GM06990 (cell line): ENCODE results near the gene THEM4.
"Not testable (repeated sequence)": the region's sequence is repeated elsewhere in the genome, so short reads cannot be mapped to it uniquely, and the experiment has no call there.

Experiments used
- DNase-seq: peaks from one replicate; pipeline ENCODE4 v3.0.0-alpha.2; 2011; ENCODE audit not compliant: insufficient read length; ENCODE audit errors: extremely low read depth
- H3K27me3 ChIP-seq: replicated peaks from 2 replicates; pipeline ENCODE4 v1.6.0; 2011; ENCODE audit warnings: low read length; ENCODE audit not compliant: control insufficient read depth, insufficient read depth
- H3K36me3 ChIP-seq: 2 replicates; pipeline ENCODE4 v1.5.1; 2011; ENCODE audit warnings: low read length; ENCODE audit not compliant: control insufficient read depth, insufficient read depth
- H3K4me3 ChIP-seq: replicated peaks from 2 replicates; pipeline ENCODE4 v1.5.1; 2011; ENCODE audit warnings: low read depth, mild to moderate bottlenecking, control low read depth, low read length
- TF ChIP-seq, protein P1 (sequence below): IDR thresholded peaks from 2 replicates; pipeline ENCODE4 v1.5.1; 2011; ENCODE audit warnings: low read length, control low read depth, mild to moderate bottlenecking, inconsistent platforms; ENCODE audit not compliant: insufficient read depth, poor library complexity, severe bottlenecking

The THEM4 gene

DNA sequence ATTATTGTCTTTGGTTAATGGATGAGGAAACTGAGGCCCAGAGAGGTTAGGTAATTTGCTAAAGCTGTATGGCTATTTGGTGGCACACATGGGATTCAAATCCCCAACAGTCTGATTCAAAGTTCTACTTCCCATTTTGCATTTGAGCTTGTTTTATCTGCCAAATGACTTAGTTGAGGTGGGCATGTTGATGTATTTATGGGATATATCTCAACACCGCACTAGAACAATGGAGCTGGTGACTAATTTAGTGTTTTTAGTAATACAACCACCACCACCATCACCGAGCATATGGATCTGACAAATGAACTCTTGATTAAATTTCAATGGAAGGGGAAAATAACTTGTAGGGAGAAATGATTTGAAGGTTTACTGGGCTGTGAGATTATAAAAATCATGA, 26.8 kb downstream of the THEM4 start:
- TF ChIP-seq, protein P1, sequence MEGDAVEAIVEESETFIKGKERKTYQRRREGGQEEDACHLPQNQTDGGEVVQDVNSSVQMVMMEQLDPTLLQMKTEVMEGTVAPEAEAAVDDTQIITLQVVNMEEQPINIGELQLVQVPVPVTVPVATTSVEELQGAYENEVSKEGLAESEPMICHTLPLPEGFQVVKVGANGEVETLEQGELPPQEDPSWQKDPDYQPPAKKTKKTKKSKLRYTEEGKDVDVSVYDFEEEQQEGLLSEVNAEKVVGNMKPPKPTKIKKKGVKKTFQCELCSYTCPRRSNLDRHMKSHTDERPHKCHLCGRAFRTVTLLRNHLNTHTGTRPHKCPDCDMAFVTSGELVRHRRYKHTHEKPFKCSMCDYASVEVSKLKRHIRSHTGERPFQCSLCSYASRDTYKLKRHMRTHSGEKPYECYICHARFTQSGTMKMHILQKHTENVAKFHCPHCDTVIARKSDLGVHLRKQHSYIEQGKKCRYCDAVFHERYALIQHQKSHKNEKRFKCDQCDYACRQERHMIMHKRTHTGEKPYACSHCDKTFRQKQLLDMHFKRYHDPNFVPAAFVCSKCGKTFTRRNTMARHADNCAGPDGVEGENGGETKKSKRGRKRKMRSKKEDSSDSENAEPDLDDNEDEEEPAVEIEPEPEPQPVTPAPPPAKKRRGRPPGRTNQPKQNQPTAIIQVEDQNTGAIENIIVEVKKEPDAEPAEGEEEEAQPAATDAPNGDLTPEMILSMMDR: no peak
- Histone ChIP-seq H3K27me3 (no peaks in the 10 kb centered on the region), H3K36me3 (no peaks in the 10 kb centered on the region; the same call in 1 of the 2 replicates), H3K4me3 (no peak overlapping the region)
- DNase-seq: no peak

DNA sequence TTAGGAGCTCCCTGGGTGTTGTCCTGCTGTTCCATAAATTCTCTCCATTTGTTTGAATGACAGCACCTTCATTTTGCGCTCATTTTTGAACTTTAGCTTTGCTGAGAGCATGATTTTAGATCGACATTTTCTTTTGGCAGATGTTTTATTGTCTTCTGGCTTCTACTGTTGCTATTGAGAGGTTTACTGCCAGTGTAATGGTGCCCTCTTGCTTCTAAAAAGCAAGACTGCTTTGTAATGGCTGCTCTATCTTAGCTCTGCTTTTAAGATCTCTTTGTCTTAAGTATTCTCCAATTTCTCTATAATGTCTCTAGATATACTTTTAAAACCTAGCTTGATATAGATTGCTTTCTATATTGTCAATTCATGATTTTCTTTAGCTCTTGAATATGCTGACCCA, 27.8 kb downstream of the THEM4 start:
- no peak for DNase-seq
- Histone ChIP-seq H3K27me3 (no peaks in the 10 kb centered on the region), H3K36me3 (peaks cover 2% of the 10 kb centered on the region), H3K4me3 (no peak overlapping the region)
- TF ChIP-seq, protein P1: no peak

GRCh38 chr1:151875419-151876097, 33.8 kb downstream of the THEM4 start:
- DNase-seq: no peak
- Histone ChIP-seq H3K36me3 (peaks cover 2% of the 10 kb centered on the region), H3K27me3 (no peaks in the 10 kb centered on the region), H3K4me3 (no peak overlapping the region)
- TF ChIP-seq, protein P1: no peak

DNA sequence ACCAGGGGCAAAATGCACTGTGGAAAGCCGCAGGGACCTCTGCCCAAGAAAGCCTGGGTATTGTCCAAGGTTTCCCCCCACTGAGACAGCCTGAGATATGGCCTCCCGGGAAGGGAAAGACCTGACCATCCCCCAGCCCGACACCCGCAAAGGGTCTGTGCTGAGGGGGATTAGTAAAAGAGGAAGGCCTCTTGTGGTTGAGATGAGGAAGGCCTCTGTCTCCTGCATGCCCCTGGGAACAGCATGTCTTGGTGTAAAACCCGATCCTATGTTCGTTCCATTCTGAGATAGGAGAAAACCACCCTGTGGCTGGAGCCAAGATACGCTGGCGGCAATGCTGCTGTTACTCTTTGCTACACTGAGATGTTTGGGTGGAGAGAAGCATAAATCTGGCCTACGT, 36.5 kb downstream of the THEM4 start:
- not testable (repeated sequence) for H3K36me3 ChIP-seq, DNase-seq, H3K27me3 ChIP-seq

GRCh38 chr1:151871284-151872030, 37.9 kb downstream of the THEM4 start:
- DNase-seq: no peak
- TF ChIP-seq, protein P1: no peak
- no peaks in the 10 kb centered on the region; the same call in 1 of the 2 replicates for H3K36me3 ChIP-seq
- no peak overlapping the region for H3K4me3 ChIP-seq
- no peaks in the 10 kb centered on the region for H3K27me3 ChIP-seq

More for the DNA sequence above, 36.5 kb downstream of the THEM4 start:
- not testable (repeated sequence) for H3K4me3 ChIP-seq

DNA sequence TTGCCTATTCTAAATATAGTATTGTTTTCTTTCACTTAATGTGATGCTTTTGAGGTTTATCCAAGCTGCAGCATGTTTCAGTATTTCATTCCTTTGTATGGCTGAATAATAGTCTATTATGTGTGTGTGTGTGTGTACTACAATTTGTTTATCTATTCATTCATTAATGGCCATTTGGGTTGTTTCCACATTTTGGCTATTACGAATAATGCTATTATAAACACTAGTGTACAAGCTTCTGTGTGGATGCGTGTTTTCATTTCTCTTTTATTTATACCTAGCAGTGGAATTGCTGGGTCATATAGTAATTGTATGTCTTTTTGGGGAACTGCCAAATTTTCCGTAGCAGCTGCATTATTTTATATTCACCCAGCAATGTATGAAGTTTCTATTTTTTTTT, 40.8 kb downstream of the THEM4 start:
- H3K27me3 ChIP-seq: no peaks in the 10 kb centered on the region; the same call in none of the 2 replicates
- H3K36me3 ChIP-seq: no peaks in the 10 kb centered on the region
- DNase-seq: no peak
- H3K4me3 ChIP-seq: no peak overlapping the region
- TF ChIP-seq, protein P1: no peak
